ENCODE measurements around the gene DGKA. TPM values are rescaled to one million over a fixed set of nuclear protein-coding genes. Genes with fewer than 3 reads are reported as not detected.
"Not testable (repeated sequence)": the region's sequence is repeated elsewhere in the genome, so short reads cannot be mapped to it uniquely, and the experiment has no call there.

DGKA gene
- total RNA-seq, 2 experiments from 2014 or later: 427 to 431 TPM

GRCh38 chr12:55972911-55973598 lies 42.1 kb downstream of the DGKA start:
- Mint-ChIP-seq H3K4me1 (peaks cover 35% of the 10 kb centered on the region), H3K36me3 (ENCODE audit: low read depth) (peaks cover 44% of the 10 kb centered on the region), H3K4me3 (no peak overlapping the region), H3K27ac (no peak overlapping the region), H3K27me3 (no peaks in the 10 kb centered on the region), H3K9me3 (no peaks in the 10 kb centered on the region)
- DNase-seq: peak; percentile 19
- ChIA-PET POLR2A (interaction anchor here (0.6 to 3.3 kb wide), 26 partner anchors 9 to 386 kb away, joined by 3 to 37 read pairs (median 10); partner anchors contain the start of genes CD63, CNPY2, DGKA and DNAJC14), CTCF (interaction anchor here (0.7 to 3.6 kb wide), 23 partner anchors 9 to 1648 kb away, joined by 3 to 26 read pairs (median 7); partner anchors contain the start of genes BLOC1S1, COPZ1, ERBB3 and ORMDL2)

GRCh38 chr12:55973599-55974307 lies 42.8 kb downstream of the DGKA start, which contains the start of gene RAB5B:
RAB5B (plus strand) TSS chr12:55974078; CDS start chr12:55986961, 12,883 bp downstream.
- ChIA-PET POLR2A (interaction anchor here (0.5 to 3.3 kb wide), 39 partner anchors 9 to 1537 kb away, joined by 3 to 37 read pairs (median 7); partner anchors contain the start of genes ANKRD52, CD63, CNPY2 and DGKA), CTCF (interaction anchor here (0.5 to 3.6 kb wide), 27 partner anchors 9 to 1649 kb away, joined by 3 to 26 read pairs (median 6); partner anchors contain the start of genes BLOC1S1, COPZ1, ERBB3 and ORMDL2)
- peaks cover 41% of the 10 kb centered on the region for H3K36me3 Mint-ChIP-seq (ENCODE audit: low read depth)
- peak; percentile 99 for DNase-seq
- no peak within 1 kb of the TSS for H3K27ac Mint-ChIP-seq
- no peak within 1 kb of the TSS for H3K4me3 Mint-ChIP-seq
- no peaks in the 10 kb centered on the region for H3K9me3 Mint-ChIP-seq
- H3K4me1 Mint-ChIP-seq: peaks cover 28% of the 10 kb centered on the region
- no peaks in the 10 kb centered on the region for H3K27me3 Mint-ChIP-seq

DNA sequence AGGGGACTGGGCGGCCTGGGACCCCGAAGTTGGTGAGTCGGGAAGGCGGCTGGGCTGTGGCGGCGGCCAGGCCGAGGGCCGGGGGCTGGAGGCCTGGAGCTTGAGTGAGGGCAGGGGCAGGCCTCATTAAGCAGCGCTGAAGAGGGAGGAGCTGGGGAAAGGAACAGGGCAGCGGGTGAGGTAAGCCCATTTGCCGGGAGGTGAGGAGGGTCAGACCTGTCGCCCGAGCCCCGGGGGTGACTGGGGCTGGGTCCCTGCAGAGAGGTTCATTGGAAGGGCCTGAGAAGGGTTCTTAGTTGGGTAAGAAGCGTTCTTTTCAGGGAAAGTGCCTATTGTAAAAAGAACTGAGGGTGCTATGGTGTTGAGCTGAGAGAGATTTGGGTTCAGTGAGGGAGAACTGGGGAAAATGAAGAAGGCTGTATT lies 43.4 kb downstream of the DGKA start:
- peaks cover 44% of the 10 kb centered on the region for H3K36me3 Mint-ChIP-seq (ENCODE audit: low read depth)
- H3K27ac Mint-ChIP-seq: no peak overlapping the region
- ChIA-PET CTCF (interaction anchor here (0.5 to 3.6 kb wide), 28 partner anchors 8 to 1649 kb away, joined by 3 to 26 read pairs (median 6); partner anchors contain the start of genes BLOC1S1, COPZ1, DNAJC14 and ERBB3), POLR2A (interaction anchor here (0.5 to 3.3 kb wide), 40 partner anchors 8 to 1536 kb away, joined by 3 to 37 read pairs (median 6); partner anchors contain the start of genes ANKRD52, CD63, CNPY2 and DGKA)
- no peaks in the 10 kb centered on the region for H3K9me3 Mint-ChIP-seq
- no peak overlapping the region for H3K4me3 Mint-ChIP-seq
- peaks cover 28% of the 10 kb centered on the region for H3K4me1 Mint-ChIP-seq
- H3K27me3 Mint-ChIP-seq: no peaks in the 10 kb centered on the region
- DNase-seq: no peak

GRCh38 chr12:55978393-55978792 lies 47.4 kb downstream of the DGKA start:
- CTCF ChIA-PET: interaction anchor here (0.6 kb wide), 1 partner anchor 63 kb away, joined by 3 read pairs; no protein-coding TSS in a partner anchor
- H3K4me1 Mint-ChIP-seq: peaks cover 18% of the 10 kb centered on the region
- no peak overlapping the region for H3K4me3 Mint-ChIP-seq
- H3K27ac Mint-ChIP-seq: no peak overlapping the region
- H3K9me3 Mint-ChIP-seq: no peaks in the 10 kb centered on the region
- POLR2A ChIA-PET: no interaction called here
- peaks cover 38% of the 10 kb centered on the region for H3K36me3 Mint-ChIP-seq (ENCODE audit: low read depth)
- DNase-seq: no peak
- H3K27me3 Mint-ChIP-seq: no peaks in the 10 kb centered on the region

- ChIA-PET CTCF (no interaction called here), POLR2A (interaction anchor here (1.2 kb wide), 1 partner anchor 17 kb away, joined by 3 read pairs; no protein-coding TSS in a partner anchor)
- no peak overlapping the region for H3K27ac Mint-ChIP-seq
- H3K4me1 Mint-ChIP-seq: peaks cover 18% of the 10 kb centered on the region
- H3K9me3 Mint-ChIP-seq: no peaks in the 10 kb centered on the region
- peaks cover 43% of the 10 kb centered on the region for H3K36me3 Mint-ChIP-seq (ENCODE audit: low read depth)
- H3K4me3 Mint-ChIP-seq: no peak overlapping the region
- H3K27me3 Mint-ChIP-seq: no peaks in the 10 kb centered on the region
- DNase-seq: no peak
These were observed 48.1 kb downstream of the DGKA start for GRCh38 chr12:55979069-55979468.

DNA sequence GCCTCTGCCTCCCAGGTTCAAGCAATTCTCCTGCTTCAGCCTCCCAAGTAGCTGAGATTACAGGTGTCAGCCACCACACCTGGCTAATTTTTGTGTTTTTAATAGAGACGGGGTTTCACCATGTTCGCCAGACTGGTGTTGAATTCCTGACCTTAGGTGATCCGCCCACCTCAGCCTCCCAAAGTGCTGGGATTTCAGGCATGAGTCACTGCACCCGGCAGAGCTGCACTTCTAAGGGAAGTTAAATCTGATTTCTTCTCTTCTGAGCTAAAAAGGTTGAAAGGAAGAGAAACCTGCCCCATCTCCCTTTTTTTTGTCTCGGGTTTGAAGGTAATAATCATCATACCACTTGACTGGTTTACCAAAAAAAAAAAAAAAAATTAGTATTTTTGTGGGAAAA lies 50.9 kb downstream of the DGKA start:
- ChIA-PET POLR2A (interaction anchor here (1.7 to 2.0 kb wide), 2 partner anchors 8 to 14 kb away, joined by 4 to 15 read pairs; partner anchors contain the start of gene RAB5B), CTCF (interaction anchor here (1.4 to 3.9 kb wide), 4 partner anchors 8 to 26 kb away, joined by 3 to 32 read pairs (median 8); partner anchors contain the start of gene RAB5B)
- peaks cover 33% of the 10 kb centered on the region for H3K36me3 Mint-ChIP-seq (ENCODE audit: low read depth)
- not testable (repeated sequence) for H3K27me3 Mint-ChIP-seq, H3K9me3 Mint-ChIP-seq, DNase-seq, H3K4me1 Mint-ChIP-seq, H3K4me3 Mint-ChIP-seq, H3K27ac Mint-ChIP-seq

DNA sequence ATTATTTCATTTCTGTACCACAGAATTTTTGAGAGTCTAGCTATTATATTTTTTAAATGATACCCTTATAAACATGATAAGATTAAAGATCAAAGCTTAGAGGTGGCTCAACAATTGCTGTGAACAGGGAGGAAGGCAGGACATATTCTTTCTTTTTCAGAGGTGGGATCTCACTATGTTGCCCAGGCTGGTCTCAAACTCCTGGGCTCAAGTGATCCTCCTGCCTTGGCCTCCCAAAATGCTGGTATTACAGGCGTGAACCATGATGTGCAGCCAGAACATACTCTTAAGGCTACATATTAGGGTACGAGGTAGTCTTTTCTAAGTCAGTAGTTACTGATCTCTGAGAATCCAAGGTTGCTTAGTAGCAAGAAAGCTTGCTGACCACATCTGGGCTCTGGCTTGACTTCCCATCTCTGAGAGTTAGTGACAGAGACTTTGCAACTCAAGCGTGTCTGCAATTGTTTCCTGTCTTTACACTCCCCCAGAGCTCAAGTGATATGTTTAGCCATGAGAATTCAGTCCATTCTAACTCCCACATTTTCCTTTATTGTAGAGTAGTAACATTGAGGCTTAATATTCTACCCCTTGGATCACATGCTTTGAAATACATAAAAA lies 51.5 kb downstream of the DGKA start:
- no peaks in the 10 kb centered on the region for H3K9me3 Mint-ChIP-seq
- H3K27me3 Mint-ChIP-seq: no peaks in the 10 kb centered on the region
- ChIA-PET CTCF (interaction anchor here (0.6 to 3.9 kb wide), 7 partner anchors 9 to 229 kb away, joined by 3 to 32 read pairs (median 5); partner anchors contain the start of genes RAB5B and SUOX), POLR2A (interaction anchor here (0.7 to 2.0 kb wide), 4 partner anchors 8 to 54 kb away, joined by 3 to 15 read pairs (median 4); partner anchors contain the start of genes RAB5B and SUOX)
- peaks cover 5% of the 10 kb centered on the region for H3K4me1 Mint-ChIP-seq
- DNase-seq: no peak
- H3K27ac Mint-ChIP-seq: no peak overlapping the region
- peaks cover 36% of the 10 kb centered on the region for H3K36me3 Mint-ChIP-seq (ENCODE audit: low read depth)
- H3K4me3 Mint-ChIP-seq: no peak overlapping the region

DNA sequence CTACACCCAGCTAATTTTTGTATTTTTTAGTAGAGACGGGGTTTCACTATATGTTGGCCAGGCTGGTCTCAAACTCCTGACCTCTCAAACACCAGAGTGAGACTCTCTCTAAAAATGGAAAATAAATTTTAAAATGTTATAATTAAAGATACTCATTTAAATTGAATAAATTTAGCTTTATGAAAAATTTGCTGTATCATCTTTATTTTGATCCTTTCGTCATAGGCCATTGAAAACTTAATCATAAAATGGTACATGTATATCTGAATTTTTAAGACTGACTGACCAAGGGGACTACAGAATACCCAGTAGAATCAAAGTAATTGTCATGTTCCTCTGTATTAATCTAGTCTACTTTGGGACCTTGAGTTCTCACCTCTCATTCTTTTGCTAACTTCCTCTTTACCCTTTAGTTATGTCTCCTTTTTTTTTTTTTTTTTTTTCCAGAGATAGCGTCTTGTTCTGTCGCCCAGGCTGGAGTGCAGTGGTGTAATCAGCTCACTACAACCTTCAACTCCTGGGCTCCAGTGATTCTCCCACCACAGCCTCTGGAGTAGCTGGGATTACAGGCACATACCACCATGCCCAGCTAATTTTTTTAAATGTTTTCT lies 52.4 kb downstream of the DGKA start:
- Mint-ChIP-seq H3K4me3 (no peak overlapping the region), H3K4me1 (peaks cover 2% of the 10 kb centered on the region), H3K27me3 (no peaks in the 10 kb centered on the region), H3K9me3 (no peaks in the 10 kb centered on the region), H3K27ac (no peak overlapping the region), H3K36me3 (ENCODE audit: low read depth) (peaks cover 39% of the 10 kb centered on the region)
- POLR2A ChIA-PET: interaction anchor here (0.8 to 2.0 kb wide), 2 partner anchors 9 to 14 kb away, joined by 3 to 15 read pairs; partner anchors contain the start of genes RAB5B and SUOX
- CTCF ChIA-PET: interaction anchor here (0.6 to 3.9 kb wide), 7 partner anchors 10 to 1736 kb away, joined by 3 to 32 read pairs (median 5); partner anchors contain the start of genes RAB5B and SUOX
- no peak for DNase-seq

DNA sequence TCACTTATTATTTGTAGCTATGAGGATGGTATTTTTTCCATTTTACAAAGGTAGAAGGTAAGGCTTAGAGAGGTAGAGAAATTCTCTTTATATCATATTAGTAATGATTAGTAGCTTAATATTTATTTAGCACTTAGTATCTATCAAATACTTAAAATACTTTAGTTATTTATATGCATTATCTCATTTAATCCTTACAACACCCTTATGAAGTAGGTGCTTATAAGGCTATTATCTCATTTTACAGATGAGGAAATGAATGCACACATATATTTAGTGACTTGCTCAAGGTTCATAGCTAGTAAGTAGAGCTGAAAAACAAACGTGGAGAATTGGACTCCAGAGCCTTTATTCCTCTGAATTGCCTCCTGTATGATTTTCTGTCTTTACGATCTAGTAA lies 53.9 kb downstream of the DGKA start:
- no peak for DNase-seq
- CTCF ChIA-PET: interaction anchor here (1.2 to 3.9 kb wide), 5 partner anchors 9 to 62 kb away, joined by 3 to 32 read pairs (median 9); partner anchors contain the start of genes RAB5B and SUOX
- Mint-ChIP-seq H3K9me3 (no peaks in the 10 kb centered on the region), H3K4me1 (no peaks in the 10 kb centered on the region), H3K36me3 (ENCODE audit: low read depth) (peaks cover 44% of the 10 kb centered on the region), H3K4me3 (no peak overlapping the region), H3K27me3 (no peaks in the 10 kb centered on the region), H3K27ac (no peak overlapping the region)
- POLR2A ChIA-PET: interaction anchor here (1.0 to 1.6 kb wide), 5 partner anchors 11 to 57 kb away, joined by 3 to 11 read pairs (median 3); partner anchors contain the start of genes PYM1 and RAB5B

DNA sequence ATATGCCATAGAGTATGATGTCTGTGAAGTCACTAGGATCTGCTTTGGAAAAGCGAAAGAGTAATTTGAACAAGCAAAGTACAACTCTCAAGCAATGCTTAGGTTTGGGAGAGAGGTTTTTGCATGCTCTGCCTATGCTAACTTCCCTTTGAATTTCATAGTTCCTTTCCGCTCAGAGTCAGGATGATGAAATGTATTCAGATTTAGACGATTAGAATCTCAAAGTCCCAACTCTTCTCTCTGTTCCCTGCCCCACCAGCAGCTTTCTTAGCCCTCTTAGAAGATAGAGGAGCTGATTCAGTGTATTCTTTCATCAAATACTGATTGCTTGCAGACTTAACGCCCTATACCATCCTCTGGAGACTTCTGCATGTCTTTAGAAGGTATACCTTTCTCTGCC lies 54.4 kb downstream of the DGKA start:
- H3K4me1 Mint-ChIP-seq: no peaks in the 10 kb centered on the region
- POLR2A ChIA-PET: interaction anchor here (1.0 to 1.6 kb wide), 5 partner anchors 11 to 58 kb away, joined by 3 to 11 read pairs (median 4); partner anchors contain the start of genes PYM1 and RAB5B
- no peak overlapping the region for H3K27ac Mint-ChIP-seq
- H3K4me3 Mint-ChIP-seq: no peak overlapping the region
- no peak for DNase-seq
- CTCF ChIA-PET: interaction anchor here (1.2 to 3.9 kb wide), 5 partner anchors 9 to 62 kb away, joined by 3 to 32 read pairs (median 9); partner anchors contain the start of genes RAB5B and SUOX
- no peaks in the 10 kb centered on the region for H3K9me3 Mint-ChIP-seq
- H3K27me3 Mint-ChIP-seq: no peaks in the 10 kb centered on the region
- H3K36me3 Mint-ChIP-seq (ENCODE audit: low read depth): peaks cover 45% of the 10 kb centered on the region

GRCh38 chr12:55985976-55986375 lies 55.0 kb downstream of the DGKA start:
- not testable (repeated sequence) for H3K4me1 Mint-ChIP-seq, H3K27ac Mint-ChIP-seq, H3K9me3 Mint-ChIP-seq, DNase-seq, H3K27me3 Mint-ChIP-seq, H3K4me3 Mint-ChIP-seq
- CTCF ChIA-PET: interaction anchor here (1.5 to 2.7 kb wide), 3 partner anchors 8 to 11 kb away, joined by 3 to 14 read pairs (median 6); partner anchors contain the start of gene RAB5B
- peaks cover 46% of the 10 kb centered on the region for H3K36me3 Mint-ChIP-seq (ENCODE audit: low read depth)
- POLR2A ChIA-PET: interaction anchor here (1.1 to 1.6 kb wide), 3 partner anchors 10 to 58 kb away, joined by 3 to 5 read pairs (median 4); partner anchors contain the start of gene PYM1

Data from activated CD4-positive, alpha-beta memory T cell treated with anti-CD3 and anti-CD28 coated beads, Interleukin-2, amount 10 ng/mL, durations not matched to agents 7 days and 5 days (primary cell).